ENCODE results near the gene SSR3.

DNA sequence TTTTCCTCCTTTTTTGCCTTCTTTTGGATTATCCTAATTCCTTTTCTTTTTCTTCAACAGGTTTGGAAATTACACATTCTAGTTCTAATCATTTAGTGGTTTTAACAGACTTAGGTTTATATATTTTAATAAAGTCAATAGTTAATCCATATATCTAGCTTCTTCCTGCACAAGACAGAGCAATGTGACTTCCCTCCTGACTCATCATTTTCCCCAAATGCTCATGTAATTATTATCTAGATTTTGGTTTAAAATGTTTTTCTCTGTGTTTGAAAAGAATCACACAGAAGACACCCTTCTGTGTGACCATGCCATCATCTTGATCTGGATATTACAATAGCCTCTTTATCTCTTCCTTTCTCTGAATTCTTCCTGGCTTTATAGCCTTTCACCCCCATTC lies 28.6 kb upstream of the SSR3 start:
- no peak for TF ChIP-seq EZH2 (IDR thresholded peaks at IDR 0.05; ENCODE audit: borderline replicate concordance, low read depth, low read length, severe bottlenecking)
- TF ChIP-seq, protein P1, sequence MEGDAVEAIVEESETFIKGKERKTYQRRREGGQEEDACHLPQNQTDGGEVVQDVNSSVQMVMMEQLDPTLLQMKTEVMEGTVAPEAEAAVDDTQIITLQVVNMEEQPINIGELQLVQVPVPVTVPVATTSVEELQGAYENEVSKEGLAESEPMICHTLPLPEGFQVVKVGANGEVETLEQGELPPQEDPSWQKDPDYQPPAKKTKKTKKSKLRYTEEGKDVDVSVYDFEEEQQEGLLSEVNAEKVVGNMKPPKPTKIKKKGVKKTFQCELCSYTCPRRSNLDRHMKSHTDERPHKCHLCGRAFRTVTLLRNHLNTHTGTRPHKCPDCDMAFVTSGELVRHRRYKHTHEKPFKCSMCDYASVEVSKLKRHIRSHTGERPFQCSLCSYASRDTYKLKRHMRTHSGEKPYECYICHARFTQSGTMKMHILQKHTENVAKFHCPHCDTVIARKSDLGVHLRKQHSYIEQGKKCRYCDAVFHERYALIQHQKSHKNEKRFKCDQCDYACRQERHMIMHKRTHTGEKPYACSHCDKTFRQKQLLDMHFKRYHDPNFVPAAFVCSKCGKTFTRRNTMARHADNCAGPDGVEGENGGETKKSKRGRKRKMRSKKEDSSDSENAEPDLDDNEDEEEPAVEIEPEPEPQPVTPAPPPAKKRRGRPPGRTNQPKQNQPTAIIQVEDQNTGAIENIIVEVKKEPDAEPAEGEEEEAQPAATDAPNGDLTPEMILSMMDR (IDR thresholded peaks at IDR 0.05; ENCODE audit: extremely low read depth in 1 of 2, insufficient read depth in 1 of 2, low read depth in 1 of 2, low read length in 2 of 2) = no peak
- TF ChIP-seq JUN (IDR thresholded peaks at IDR 0.05; ENCODE audit: borderline replicate concordance, insufficient read depth, insufficient read length, low read depth) = no peak
- no peak for TF ChIP-seq FOS (IDR thresholded peaks at IDR 0.05; ENCODE audit: borderline replicate concordance, insufficient read depth, low read length)
